Heart left ventricle (tissue), 13 donors: ENCODE data around the gene CCDC152.
"Not testable (repeated sequence)": the region's sequence is repeated elsewhere in the genome, so short reads cannot be mapped to it uniquely, and the experiment has no call there.

Experiments
- CTCF ChIP-seq, 12 donors: fragments of 200-600 bp; sonication (generic) in 4 of 12; IDR thresholded peaks; one replicate each; pipeline versions ENCODE4 v1.5.0 to v1.8.0; 2018 to 2022; ENCODE audit warnings: antibody characterized with exemption in 12 of 12, mild to moderate bottlenecking in 5 of 12
- POLR2A ChIP-seq, 2 donors: fragments of 450-650 bp; IDR thresholded peaks; one replicate each; pipeline ENCODE4 v1.6.1; 2017; ENCODE audit warnings: antibody characterized with exemption in 2 of 2, mild to moderate bottlenecking in 2 of 2, moderate library complexity in 2 of 2
- donor health status: ischemic (EF 13 %, LVEDD 7.1; RV severe dilation, severe dysfunction).
- donor health status: DM: no; HTN: yes; CAD: no.
- donor health status: DM: no; HTN: no; CAD: no.
- donor health status: ischemic (EF 25% LVEDD 6.9; RV normal size, moderate dysfunction).
- donor health status: ischemic (EF 25% LVEDD 5.7; RV mildly dilated, moderate dysfunction).
- donor health status: ischemic (EF 35%, LVEDD 5.7; RV mildly dilated, moderate dysfunction).
- donor health status: nonischemic (EF 11% LVEDD 7.7; RV severe dilation, severe dysfunction).
- donor health status: DM: yes; HTN: yes; CAD: no.
- donor health status: PGD.
- donor health status: ischemic (EF 29% LVEDD 5.4; RV normal size, mild dysfunction).
- donor health status: nonischemic (EF 23%, LVEDD 6.1; RV moderate dilation, normal function).

- TF ChIP-seq CTCF, POLR2A (IDR thresholded peaks at IDR 0.05): not testable (repeated sequence)
Measured at GRCh38 chr5:42816546-42816945, 59.9 kb downstream of the CCDC152 start.
